Left lung (tissue), 10 donors: Measurements from ENCODE around the gene PIGQ. TPM values are rescaled to one million over a fixed set of nuclear protein-coding genes. Genes with fewer than 3 reads are reported as not detected.

Experiments used
- ATAC-seq: fragments of 200-7000 bp; cut with Tn5 transposase; one replicate; pipeline ENCODE4 v1.9.1; 2020; ENCODE audit warnings: moderate library complexity
- DNase-seq, 4 donors: peaks; one replicate each; pipeline ENCODE4 v3.0.0-alpha.2; 2013 to 2020
- H3K27ac ChIP-seq, 2 donors: fragments of 200-600 bp; sonication (generic) in 1 of 2; one replicate each; pipeline versions ENCODE4 v1.5.0 to v1.8.0; 2020 to 2021
- H3K27me3 ChIP-seq, 2 donors: fragments of 200-600 bp; sonication (generic) in 1 of 2; one replicate each; pipeline versions ENCODE4 v1.5.0 to v1.8.0; 2020 to 2021
- H3K36me3 ChIP-seq, 2 donors: fragments of 200-600 bp; sonication (generic) in 1 of 2; one replicate each; pipeline versions ENCODE4 v1.5.0 to v1.8.0; 2020 to 2021
- H3K4me1 ChIP-seq, 2 donors: fragments of 200-600 bp; one replicate each; pipeline ENCODE4 v1.8.0; 2021
- H3K4me3 ChIP-seq, 2 donors: fragments of 200-600 bp; sonication (generic) in 1 of 2; one replicate each; pipeline versions ENCODE4 v1.5.0 to v1.8.0; 2020 to 2021; ENCODE audit warnings: mild to moderate bottlenecking in 1 of 2
- H3K9me3 ChIP-seq, 2 donors: fragments of 200-600 bp; sonication (generic) in 1 of 2; one replicate each; pipeline versions ENCODE4 v1.5.0 to v1.8.0; 2020 to 2021
- intact Hi-C, 2 donors: fragments of 100-400 bp; cut with DNase I; formaldehyde crosslinking; loops; one replicate each; pipeline versions ENCODE4 v1.11.2 to v1.14.2; 2022
- polyA plus RNA-seq, 6 donors: library from polyadenylated mRNA; unstranded; fragments of 120-200 nt; gene quantifications; one replicate each; pipeline ENCODE4 v1.2.1, GENCODE V29; 2013; ENCODE audit not compliant: insufficient read length in 6 of 6
- total RNA-seq, 2 donors: library from RNA; stranded (reverse); fragmentation: NEBNext Ultra II Directional; extraction: Animal tissue kit (Norgen Biotek cat#: 25700); gene quantifications; one replicate each; pipeline ENCODE4 v1.2.1, GENCODE V29; 2021
- TF ChIP-seq, protein P1 (sequence below), 2 donors: fragments of 200-600 bp; sonication (generic) in 1 of 2; IDR thresholded peaks; one replicate each; pipeline versions ENCODE4 v1.5.0 to v1.8.0; 2021; ENCODE audit warnings: antibody characterized with exemption in 2 of 2
- donor health status: DM: no; HTN: yes; CAD: no.
- donor health status: DM: no; HTN: no; CAD: no.

The PIGQ gene
- total and polyA plus RNA-seq, 8 donors = 32.9 to 68.5 (median 39.0) TPM

DNA sequence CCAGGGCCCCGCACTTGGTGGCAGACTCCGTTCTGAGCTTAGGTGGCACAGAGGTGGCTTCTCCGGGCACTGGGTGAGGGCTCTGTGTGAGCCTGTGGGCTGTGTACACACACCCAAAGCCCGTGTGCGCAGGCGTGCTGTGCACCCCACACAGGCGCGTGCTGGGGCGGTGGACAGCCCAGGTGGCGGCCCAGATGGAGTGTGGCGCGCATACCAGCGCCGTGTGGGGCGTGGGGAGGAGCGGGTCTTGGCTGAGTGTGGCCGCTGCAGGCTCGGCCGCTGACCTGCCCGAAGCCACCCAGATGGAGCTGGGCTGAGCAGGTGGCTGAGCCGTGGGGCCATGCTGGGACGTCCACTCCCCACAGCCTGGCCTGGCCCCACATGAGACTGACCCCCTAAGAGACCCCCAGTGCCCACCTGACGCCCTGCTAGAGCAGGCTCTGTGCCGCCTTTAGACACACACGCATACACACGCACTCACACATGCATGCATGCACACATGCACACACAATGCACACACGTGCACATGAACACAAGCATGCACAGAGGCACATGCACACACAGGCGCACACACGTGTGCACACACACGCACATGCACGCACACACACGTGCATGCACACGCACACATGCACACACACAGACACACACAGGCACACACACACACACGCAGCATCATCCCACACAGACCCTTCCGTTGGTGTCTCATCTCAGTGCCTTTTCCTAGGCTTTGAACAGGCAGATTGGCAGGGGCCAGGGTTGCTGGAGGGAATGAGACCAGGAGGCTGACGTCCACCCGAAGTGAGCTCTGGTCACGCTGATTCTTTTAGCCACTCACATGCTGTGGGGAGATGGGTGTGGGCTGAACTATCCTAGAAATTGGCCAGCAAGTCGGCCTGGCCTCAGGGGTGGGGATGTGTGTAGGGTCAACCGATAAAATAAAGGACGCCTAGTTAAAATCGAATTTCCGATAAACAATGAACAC lies 7.5 kb upstream of the PIGQ start:
- H3K27me3 ChIP-seq = peaks cover 32 to 66% of the 10 kb centered on the region in 2 donors
- ATAC-seq (no peak), DNase-seq (no peak)
- no peak overlapping the region for H3K4me3 ChIP-seq
- H3K27ac ChIP-seq = no peak overlapping the region
- H3K9me3 ChIP-seq = no peaks in the 10 kb centered on the region
- H3K4me1 ChIP-seq = peaks cover 12 to 19% of the 10 kb centered on the region in 2 donors
- TF ChIP-seq, protein P1, sequence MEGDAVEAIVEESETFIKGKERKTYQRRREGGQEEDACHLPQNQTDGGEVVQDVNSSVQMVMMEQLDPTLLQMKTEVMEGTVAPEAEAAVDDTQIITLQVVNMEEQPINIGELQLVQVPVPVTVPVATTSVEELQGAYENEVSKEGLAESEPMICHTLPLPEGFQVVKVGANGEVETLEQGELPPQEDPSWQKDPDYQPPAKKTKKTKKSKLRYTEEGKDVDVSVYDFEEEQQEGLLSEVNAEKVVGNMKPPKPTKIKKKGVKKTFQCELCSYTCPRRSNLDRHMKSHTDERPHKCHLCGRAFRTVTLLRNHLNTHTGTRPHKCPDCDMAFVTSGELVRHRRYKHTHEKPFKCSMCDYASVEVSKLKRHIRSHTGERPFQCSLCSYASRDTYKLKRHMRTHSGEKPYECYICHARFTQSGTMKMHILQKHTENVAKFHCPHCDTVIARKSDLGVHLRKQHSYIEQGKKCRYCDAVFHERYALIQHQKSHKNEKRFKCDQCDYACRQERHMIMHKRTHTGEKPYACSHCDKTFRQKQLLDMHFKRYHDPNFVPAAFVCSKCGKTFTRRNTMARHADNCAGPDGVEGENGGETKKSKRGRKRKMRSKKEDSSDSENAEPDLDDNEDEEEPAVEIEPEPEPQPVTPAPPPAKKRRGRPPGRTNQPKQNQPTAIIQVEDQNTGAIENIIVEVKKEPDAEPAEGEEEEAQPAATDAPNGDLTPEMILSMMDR (IDR thresholded peaks at IDR 0.05) = no peak
- H3K36me3 ChIP-seq = no peaks in the 10 kb centered on the region
- intact Hi-C loops = no loop called here

DNA sequence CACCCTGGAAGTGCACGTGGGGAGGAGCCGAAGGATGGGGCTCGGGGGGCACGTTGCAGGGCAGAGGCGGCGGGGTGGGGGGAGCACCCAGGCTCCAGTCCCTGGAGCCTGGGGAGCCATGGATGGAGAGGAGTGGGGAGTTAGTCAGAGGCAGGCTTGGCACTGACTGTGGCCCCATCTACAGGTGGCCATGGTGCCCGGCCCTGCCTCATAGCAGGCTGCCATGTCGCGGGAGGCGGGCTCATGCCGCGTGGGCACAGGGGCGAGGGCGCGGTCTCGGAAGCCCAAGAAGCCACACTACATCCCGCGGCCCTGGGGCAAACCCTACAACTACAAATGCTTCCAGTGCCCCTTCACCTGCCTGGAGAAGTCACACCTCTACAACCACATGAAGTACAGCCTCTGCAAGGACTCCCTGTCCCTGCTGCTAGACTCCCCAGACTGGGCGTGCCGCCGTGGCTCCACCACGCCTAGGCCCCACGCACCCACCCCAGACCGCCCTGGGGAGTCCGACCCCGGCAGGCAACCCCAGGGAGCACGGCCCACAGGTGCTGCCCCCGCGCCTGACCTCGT lies 6.6 kb upstream of the PIGQ start:
- TF ChIP-seq, protein P1 (IDR thresholded peaks at IDR 0.05) = no peak
- Histone ChIP-seq H3K4me1 (peaks cover 14 to 25% of the 10 kb centered on the region in 2 donors), H3K27ac (no peak overlapping the region), H3K27me3 (peaks cover 32 to 57% of the 10 kb centered on the region in 2 donors), H3K36me3 (no peaks in the 10 kb centered on the region), H3K4me3 (no peak overlapping the region), H3K9me3 (no peaks in the 10 kb centered on the region)
- no peak for ATAC-seq
- intact Hi-C loops = no loop called here
- DNase-seq = no peak

DNA sequence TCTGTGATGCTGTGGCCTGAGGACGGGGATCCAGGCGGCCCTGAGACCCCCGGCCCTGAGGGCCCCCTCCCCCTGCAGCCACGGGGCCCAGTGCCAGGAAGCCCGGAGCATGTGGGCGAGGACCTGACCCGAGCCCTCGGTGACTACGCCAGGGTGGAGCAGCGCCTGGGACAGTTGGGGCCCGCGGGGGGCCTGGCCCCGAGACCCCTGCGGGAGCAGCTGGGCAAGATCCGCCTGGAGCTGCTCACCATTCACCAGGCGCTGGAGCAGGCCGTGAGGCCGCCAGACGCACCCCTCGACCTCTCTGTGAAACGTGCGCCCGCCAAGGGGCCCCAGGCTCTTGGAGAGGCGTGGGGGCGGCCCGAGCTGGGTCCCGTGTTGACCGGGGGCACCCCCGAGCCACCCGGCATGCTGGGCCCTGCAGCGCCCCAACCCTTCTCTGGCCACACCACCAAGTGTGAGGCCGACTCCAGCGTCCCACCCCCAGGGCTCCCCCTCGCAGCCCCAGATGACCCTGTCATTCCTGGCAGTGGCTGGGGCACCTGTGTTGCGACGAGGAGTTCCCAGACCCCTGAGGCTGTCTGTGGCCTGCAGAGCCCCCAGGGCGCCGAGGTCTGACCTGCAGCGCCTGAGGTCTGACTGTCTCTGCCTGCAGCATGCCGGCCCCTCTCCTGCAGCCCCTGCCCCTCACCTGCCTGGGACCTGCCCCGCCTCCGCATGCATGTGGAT lies 4.9 kb upstream of the PIGQ start:
- intact Hi-C loops = no loop called here
- Histone ChIP-seq H3K36me3 (no peaks in the 10 kb centered on the region), H3K4me1 (peaks cover 14 to 32% of the 10 kb centered on the region in 2 donors), H3K27ac (no peak overlapping the region), H3K4me3 (no peak overlapping the region), H3K27me3 (peaks cover 18 to 40% of the 10 kb centered on the region in 2 donors), H3K9me3 (no peaks in the 10 kb centered on the region)
- DNase-seq = no peak
- TF ChIP-seq, protein P1 (IDR thresholded peaks at IDR 0.05) = no peak
- no peak for ATAC-seq

DNA sequence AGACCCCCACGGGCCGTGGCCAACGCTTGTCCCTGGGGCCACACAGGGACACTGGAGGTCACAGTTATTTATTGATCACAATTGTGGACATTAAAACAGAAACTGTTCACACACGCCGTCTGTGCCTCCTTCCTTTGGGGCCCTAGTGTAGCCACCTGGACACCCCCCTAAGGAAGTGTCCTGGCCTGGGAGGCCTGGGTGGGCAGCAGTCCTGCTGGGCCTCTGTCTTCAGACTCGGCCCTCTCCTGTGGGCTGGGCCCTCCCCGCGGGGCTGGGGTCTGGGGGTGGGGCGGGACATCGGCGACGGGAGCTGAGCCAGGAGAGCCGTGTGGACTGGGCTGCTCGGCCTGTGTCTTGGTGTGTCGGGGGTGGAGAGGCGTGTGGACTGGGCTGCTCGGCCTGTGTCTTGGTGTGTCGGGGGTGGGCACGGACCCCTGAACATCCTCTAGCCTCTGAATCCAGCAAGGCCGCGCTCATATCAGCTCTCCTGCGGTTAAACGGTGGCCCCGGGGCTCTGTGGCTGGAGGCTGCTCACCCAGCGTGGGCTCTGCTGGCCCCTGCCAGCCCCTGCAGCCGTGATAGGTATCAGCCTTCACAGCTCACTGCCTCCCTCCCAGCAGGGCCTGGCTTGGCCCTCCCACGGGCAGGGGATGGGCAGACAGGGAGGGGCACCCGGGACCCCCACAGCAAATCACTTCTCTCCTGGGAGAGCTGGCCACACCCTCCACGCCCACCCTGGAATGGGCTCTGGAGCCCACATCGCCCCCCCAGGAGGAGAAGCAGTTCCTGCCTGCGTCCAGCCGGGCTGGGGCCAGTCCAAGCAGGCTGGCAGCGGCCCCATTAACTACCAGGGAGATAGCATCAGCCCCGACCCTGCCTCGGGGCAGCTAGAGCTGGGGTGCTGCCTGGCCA lies 4.1 kb upstream of the PIGQ start:
- intact Hi-C loops = no loop called here
- H3K36me3 ChIP-seq = no peaks in the 10 kb centered on the region
- peak in 1 of 4 donors; percentile 33 for DNase-seq
- TF ChIP-seq, protein P1 (IDR thresholded peaks at IDR 0.05) = no peak
- peaks cover 14 to 35% of the 10 kb centered on the region in 2 donors for H3K4me1 ChIP-seq
- H3K9me3 ChIP-seq = no peaks in the 10 kb centered on the region
- peaks cover 16 to 32% of the 10 kb centered on the region in 2 donors for H3K27me3 ChIP-seq
- ATAC-seq = no peak
- H3K27ac ChIP-seq = no peak overlapping the region
- H3K4me3 ChIP-seq = no peak overlapping the region
